Measurements from ENCODE around the gene ATG14.
"Not testable (repeated sequence)": the region's sequence is repeated elsewhere in the genome, so short reads cannot be mapped to it uniquely, and the experiment has no call there.

The ATG14 gene

GRCh38 chr14:55411426-55412389, at the start of gene ATG14:
Gene ATG14, minus strand, starts transcription at chr14:55411830. Its CDS starts 8 bp downstream, at chr14:55411822.
- DNase-seq (ENCODE audit: low read depth, low spot score), result peak; percentile 93

GRCh38 chr14:55458800-55459515, 47.3 kb upstream of the ATG14 start:
- peak; percentile 40 for DNase-seq (ENCODE audit: low read depth, low spot score)

- no peak for DNase-seq (ENCODE audit: low read depth, low spot score)
These were observed 45.9 kb upstream of the ATG14 start for GRCh38 chr14:55457496-55457895.

GRCh38 chr14:55456411-55456810, 44.8 kb upstream of the ATG14 start:
- DNase-seq (ENCODE audit: low read depth, low spot score), result not testable (repeated sequence)

GRCh38 chr14:55454264-55455002, 42.8 kb upstream of the ATG14 start:
- DNase-seq (ENCODE audit: low read depth, low spot score), result peak; percentile 80

GRCh38 chr14:55451950-55452349, 40.3 kb upstream of the ATG14 start:
- no peak for DNase-seq (ENCODE audit: low read depth, low spot score)

- no peak for DNase-seq (ENCODE audit: low read depth, low spot score)
These were observed 39.8 kb upstream of the ATG14 start for GRCh38 chr14:55451398-55451797.

- DNase-seq (ENCODE audit: low read depth, low spot score), result no peak
These were observed 39.4 kb upstream of the ATG14 start for GRCh38 chr14:55450987-55451386.

GRCh38 chr14:55450539-55450938, 38.9 kb upstream of the ATG14 start:
- no peak for DNase-seq (ENCODE audit: low read depth, low spot score)

GRCh38 chr14:55450124-55450523, 38.5 kb upstream of the ATG14 start:
- DNase-seq (ENCODE audit: low read depth, low spot score), result no peak

GRCh38 chr14:55449116-55449515, 37.5 kb upstream of the ATG14 start:
- DNase-seq (ENCODE audit: low read depth, low spot score), result no peak

GRCh38 chr14:55448141-55448614, 36.5 kb upstream of the ATG14 start:
- peak; percentile 95 for DNase-seq (ENCODE audit: low read depth, low spot score)

GRCh38 chr14:55446833-55447232, 35.2 kb upstream of the ATG14 start:
- peak; percentile 88 for DNase-seq (ENCODE audit: low read depth, low spot score)

GRCh38 chr14:55446127-55446736, 34.6 kb upstream of the ATG14 start:
- DNase-seq (ENCODE audit: low read depth, low spot score), result peak; percentile 89

GRCh38 chr14:55441286-55441685, 29.7 kb upstream of the ATG14 start:
- DNase-seq (ENCODE audit: low read depth, low spot score), result no peak

- DNase-seq (ENCODE audit: low read depth, low spot score), result no peak
These were observed 28.8 kb upstream of the ATG14 start, which contains the start of gene TBPL2 for GRCh38 chr14:55440385-55440784. Gene TBPL2, minus strand, starts transcription at chr14:55440616. Its CDS starts 167 bp downstream, at chr14:55440449.

GRCh38 chr14:55438066-55438683, 26.5 kb upstream of the ATG14 start:
- DNase-seq (ENCODE audit: low read depth, low spot score), result peak; percentile 72

GRCh38 chr14:55436931-55437330, 25.3 kb upstream of the ATG14 start:
- no peak for DNase-seq (ENCODE audit: low read depth, low spot score)

GRCh38 chr14:55436519-55436918, 24.9 kb upstream of the ATG14 start:
- no peak for DNase-seq (ENCODE audit: low read depth, low spot score)

- no peak for DNase-seq (ENCODE audit: low read depth, low spot score)
These were observed 23.2 kb upstream of the ATG14 start for GRCh38 chr14:55434805-55435174.

Measured in astrocyte of the hippocampus (primary cell).